ENCODE data around the gene MRPL53. TPM values are rescaled to one million over a fixed set of nuclear protein-coding genes. Genes with fewer than 3 reads are reported as not detected.
A peak's percentile ranks its signal among the peaks of the same experiment; 100 is the strongest.

Gene MRPL53
- total RNA-seq, 1 experiment from 2014 or later: 49.6 TPM

- Histone ChIP-seq H3K9me3 (replicated peaks) (no peaks in the 10 kb centered on the region), H3K27ac (0 out of 2 replicates have a peak overlapping the region, but pooled peaks have one; percentile 100), H3K36me3 (peaks cover 3% of the 10 kb centered on the region; the same call in 1 of the 2 replicates), H3K27me3 (no peaks in the 10 kb centered on the region), H3K4me3 (no peak overlapping the region; the same call in 1 of the 2 replicates), H3K4me1 (peaks cover 29% of the 10 kb centered on the region)
- no peak for DNase-seq
Observed at GRCh38 chr2:74438248-74438647, 34.2 kb downstream of the MRPL53 start.

GRCh38 chr2:74436848-74437695 lies 35.4 kb downstream of the MRPL53 start:
- Histone ChIP-seq H3K27ac (no peak overlapping the region), H3K36me3 (peaks cover 6% of the 10 kb centered on the region; the same call in 1 of the 2 replicates), H3K9me3 (replicated peaks) (no peaks in the 10 kb centered on the region), H3K27me3 (no peaks in the 10 kb centered on the region), H3K4me3 (no peak overlapping the region), H3K4me1 (peaks cover 29% of the 10 kb centered on the region)
- no peak for DNase-seq

GRCh38 chr2:74436111-74436805 lies 36.2 kb downstream of the MRPL53 start:
- no peak overlapping the region for H3K27ac ChIP-seq
- no peaks in the 10 kb centered on the region for H3K27me3 ChIP-seq
- DNase-seq: no peak
- peaks cover 14% of the 10 kb centered on the region for H3K36me3 ChIP-seq
- H3K4me3 ChIP-seq: no peak overlapping the region
- H3K9me3 ChIP-seq (replicated peaks): no peaks in the 10 kb centered on the region
- peaks cover 28% of the 10 kb centered on the region for H3K4me1 ChIP-seq

- Histone ChIP-seq H3K27me3 (no peaks in the 10 kb centered on the region), H3K4me1 (no peaks in the 10 kb centered on the region), H3K9me3 (replicated peaks) (no peaks in the 10 kb centered on the region), H3K36me3 (peaks cover 46% of the 10 kb centered on the region), H3K27ac (no peak overlapping the region), H3K4me3 (no peak overlapping the region)
- DNase-seq: no peak
Observed at GRCh38 chr2:74430502-74430901, 42.0 kb downstream of the MRPL53 start.

- H3K27me3 ChIP-seq: no peaks in the 10 kb centered on the region
- H3K36me3 ChIP-seq: peaks cover 48% of the 10 kb centered on the region
- no peaks in the 10 kb centered on the region for H3K4me1 ChIP-seq
- no peak overlapping the region for H3K4me3 ChIP-seq
- no peaks in the 10 kb centered on the region for H3K9me3 ChIP-seq (replicated peaks)
- no peak for DNase-seq
- H3K27ac ChIP-seq: no peak overlapping the region
Observed at GRCh38 chr2:74429487-74430451, 42.7 kb downstream of the MRPL53 start.

GRCh38 chr2:74428675-74429074 lies 43.8 kb downstream of the MRPL53 start:
- H3K27me3 ChIP-seq: no peaks in the 10 kb centered on the region
- no peaks in the 10 kb centered on the region for H3K4me1 ChIP-seq
- no peaks in the 10 kb centered on the region for H3K9me3 ChIP-seq (replicated peaks)
- no peak for DNase-seq
- H3K36me3 ChIP-seq: peaks cover 48% of the 10 kb centered on the region
- no peak overlapping the region for H3K4me3 ChIP-seq
- H3K27ac ChIP-seq: no peak overlapping the region

GRCh38 chr2:74427551-74427950 lies 44.9 kb downstream of the MRPL53 start:
- DNase-seq: no peak
- Histone ChIP-seq H3K36me3 (peaks cover 46% of the 10 kb centered on the region), H3K9me3 (replicated peaks) (no peaks in the 10 kb centered on the region), H3K27ac (no peak overlapping the region), H3K4me1 (no peaks in the 10 kb centered on the region), H3K27me3 (no peaks in the 10 kb centered on the region), H3K4me3 (no peak overlapping the region)

GRCh38 chr2:74426181-74426758 lies 46.2 kb downstream of the MRPL53 start:
- Histone ChIP-seq H3K9me3 (replicated peaks) (no peaks in the 10 kb centered on the region), H3K36me3 (peaks cover 37% of the 10 kb centered on the region), H3K27ac (no peak overlapping the region), H3K4me3 (no peak overlapping the region), H3K27me3 (no peaks in the 10 kb centered on the region), H3K4me1 (no peaks in the 10 kb centered on the region)
- no peak for DNase-seq

- no peaks in the 10 kb centered on the region for H3K9me3 ChIP-seq (replicated peaks)
- DNase-seq: no peak
- no peaks in the 10 kb centered on the region for H3K27me3 ChIP-seq
- H3K4me1 ChIP-seq: no peaks in the 10 kb centered on the region
- no peak overlapping the region for H3K27ac ChIP-seq
- peaks cover 37% of the 10 kb centered on the region for H3K36me3 ChIP-seq
- no peak overlapping the region for H3K4me3 ChIP-seq
Observed at GRCh38 chr2:74425523-74425922, 47.0 kb downstream of the MRPL53 start.

- no peak for DNase-seq
- no peak overlapping the region for H3K27ac ChIP-seq
- H3K4me3 ChIP-seq: no peak overlapping the region
- no peaks in the 10 kb centered on the region for H3K4me1 ChIP-seq
- no peaks in the 10 kb centered on the region for H3K9me3 ChIP-seq (replicated peaks)
- H3K36me3 ChIP-seq: peaks cover 32% of the 10 kb centered on the region
- H3K27me3 ChIP-seq: no peaks in the 10 kb centered on the region; the same call in 1 of the 2 replicates
Observed at GRCh38 chr2:74424995-74425406, 47.5 kb downstream of the MRPL53 start.

- no peak overlapping the region for H3K27ac ChIP-seq
- no peak overlapping the region for H3K4me3 ChIP-seq
- no peaks in the 10 kb centered on the region for H3K9me3 ChIP-seq (replicated peaks)
- no peak for DNase-seq
- peaks cover 6% of the 10 kb centered on the region for H3K27me3 ChIP-seq
- 0 out of 2 replicates have a peak, but pooled peaks cover 1% of the 10 kb centered on the region for H3K4me1 ChIP-seq
- H3K36me3 ChIP-seq: peaks cover 26% of the 10 kb centered on the region
Observed at GRCh38 chr2:74424139-74424992, 48.1 kb downstream of the MRPL53 start.

GRCh38 chr2:74423231-74424095 lies 49.0 kb downstream of the MRPL53 start:
- peaks cover 17% of the 10 kb centered on the region for H3K36me3 ChIP-seq
- no peaks in the 10 kb centered on the region for H3K9me3 ChIP-seq (replicated peaks)
- peaks cover 9% of the 10 kb centered on the region for H3K27me3 ChIP-seq
- no peak for DNase-seq
- H3K4me3 ChIP-seq: no peak overlapping the region
- H3K4me1 ChIP-seq: peaks cover 3% of the 10 kb centered on the region; the same call in 1 of the 2 replicates
- no peak overlapping the region for H3K27ac ChIP-seq
